ENCODE results near the gene PELO. TPM values are rescaled to one million over a fixed set of nuclear protein-coding genes. Genes with fewer than 3 reads are reported as not detected.

Gene PELO
- total and polyA plus RNA-seq, 2 donors (not counting 3 experiments of a cell fraction or from before 2014, with no cell fraction given), result 8.6 to 13.2 TPM

GRCh38 chr5:52754051-52754450 is 33.7 kb upstream of the PELO start:
- intact Hi-C loops (cut with micrococcal nuclease), result no loop called here
- no peaks in the 10 kb centered on the region for H3K36me3 ChIP-seq (ENCODE audit: control insufficient read depth in 2 of 2, extremely low read depth in 1 of 2, insufficient read depth in 2 of 2, low read length in 2 of 2)
- H3K4me2 ChIP-seq (ENCODE audit: insufficient read depth, low read length), result no peak overlapping the region
- no peaks in the 10 kb centered on the region for H3K4me1 ChIP-seq (ENCODE audit: control insufficient read depth, extremely low read depth, insufficient read depth, low read length)
- ChIA-PET POLR2A (interaction anchor here (0.6 kb wide), 1 partner anchor 29 kb away, joined by 6 read pairs; no protein-coding TSS in a partner anchor), CTCF (interaction anchor here (0.7 to 1.6 kb wide), 5 partner anchors 14 to 61 kb away, joined by 3 to 9 read pairs (median 3); no protein-coding TSS in a partner anchor)
- H3K79me2 ChIP-seq (ENCODE audit: control insufficient read depth, insufficient read depth, low read length), result no peaks in the 10 kb centered on the region
- H3K9me1 ChIP-seq (replicated peaks; ENCODE audit: control insufficient read depth, extremely low read depth, insufficient read depth, low read length), result no peaks in the 10 kb centered on the region
- H4K20me1 ChIP-seq (replicated peaks; ENCODE audit: control insufficient read depth, extremely low read depth, insufficient read depth, low read length), result no peaks in the 10 kb centered on the region
- H2AFZ ChIP-seq (ENCODE audit: low read depth, low read length), result no peak overlapping the region
- dilution Hi-C loops (cut with MboI; ENCODE audit: extremely low pct_ligation_motif_present, low sequenced_read_pairs), result no loop called here
- no TSS peak for BruUV-seq (replicated peaks)
- H3K27ac ChIP-seq (ENCODE audit: insufficient read depth, low read depth, low read length), result no peak overlapping the region
- H3K27me3 ChIP-seq (ENCODE audit: control insufficient read depth in 2 of 2, insufficient read depth in 2 of 2, low read length in 2 of 2), result no peaks in the 10 kb centered on the region
- no peak for TF ChIP-seq MAX (IDR thresholded peaks at IDR 0.05; ENCODE audit: insufficient read depth, insufficient read length)
- TF ChIP-seq POLR2AphosphoS5 (IDR thresholded peaks at IDR 0.05; ENCODE audit: insufficient read depth, low read depth, low read length), result no peak
- no peak for TF ChIP-seq JUN (IDR thresholded peaks at IDR 0.05; ENCODE audit: borderline replicate concordance, insufficient read depth, insufficient read length, low read depth)
- no peak for TF ChIP-seq GATA2 (IDR thresholded peaks at IDR 0.05; ENCODE audit: insufficient read depth, insufficient read length, low read depth, low read length)
- TF ChIP-seq MYC (IDR thresholded peaks at IDR 0.05; ENCODE audit: low read depth, low read length), result no peak
- no peak for TF ChIP-seq EZH2 (IDR thresholded peaks at IDR 0.05; ENCODE audit: borderline replicate concordance, low read depth, low read length, severe bottlenecking)
- no peak for TF ChIP-seq FOS (IDR thresholded peaks at IDR 0.05; ENCODE audit: borderline replicate concordance, insufficient read depth, low read length)
- no peak for TF ChIP-seq CTCF (IDR thresholded peaks at IDR 0.05; ENCODE audit: extremely low read depth in 1 of 2, insufficient read depth in 1 of 2, low read depth in 1 of 2, low read length in 2 of 2)
- no peak for TF ChIP-seq POLR2A (IDR thresholded peaks at IDR 0.05; ENCODE audit: low read depth, low read length)
- no peak overlapping the region for H3K9ac ChIP-seq (replicated peaks; ENCODE audit: extremely low read depth, insufficient read depth, low read length)
- no peak overlapping the region for H3K4me3 ChIP-seq (replicated peaks in 1 of 3; ENCODE audit: insufficient read depth in 1 of 3, low read depth in 1 of 3, low read length in 3 of 3)
- FAIRE-seq (no peak), DNase-seq (ENCODE audit: low read depth, low spot score) (no peak)
- H3K9me3 ChIP-seq (replicated peaks; ENCODE audit: control insufficient read depth, insufficient read depth, low read length), result no peaks in the 10 kb centered on the region

Measured in endothelial cell of umbilical vein (primary cell).